Endometrial microvascular endothelial cells (primary cell): Measurements from ENCODE around the gene DCAF4L1. TPM values are rescaled to one million over a fixed set of nuclear protein-coding genes. Genes with fewer than 3 reads are reported as not detected.

Experiments used
- in situ Hi-C: cut with HindIII; loops from 2 replicates; pipeline ENCODE4 v1.10.0; 2017; ENCODE audit warnings: low sequenced_read_pairs, low pct_unique_long_range_greater_than_20kb; ENCODE audit errors: inconsistent ontology term
- total RNA-seq: library from RNA; depleted of rRNA; stranded (reverse); fragments of >200 nt; gene quantifications from one replicate; pipeline ENCODE4 v1.2.3, GENCODE V29; 2015; ENCODE audit errors: inconsistent ontology term

DCAF4L1 gene, protein sequence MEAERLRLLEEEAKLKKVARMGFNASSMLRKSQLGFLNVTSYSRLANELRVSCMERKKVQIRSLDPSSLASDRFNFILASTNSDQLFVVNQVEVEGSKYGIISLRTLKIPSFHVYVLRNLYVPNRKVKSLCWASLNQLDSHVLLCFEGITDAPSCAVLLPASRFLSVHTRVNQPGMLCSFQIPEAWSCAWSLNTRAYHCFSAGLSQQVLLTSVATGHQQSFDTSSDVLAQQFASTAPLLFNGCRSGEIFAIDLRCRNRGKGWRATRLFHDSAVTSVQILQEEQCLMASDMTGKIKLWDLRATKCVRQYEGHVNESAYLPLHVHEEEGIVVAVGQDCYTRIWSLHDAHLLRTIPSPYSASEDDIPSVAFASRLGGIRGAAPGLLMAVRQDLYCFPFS
- 0.56 TPM for total RNA-seq

DNA sequence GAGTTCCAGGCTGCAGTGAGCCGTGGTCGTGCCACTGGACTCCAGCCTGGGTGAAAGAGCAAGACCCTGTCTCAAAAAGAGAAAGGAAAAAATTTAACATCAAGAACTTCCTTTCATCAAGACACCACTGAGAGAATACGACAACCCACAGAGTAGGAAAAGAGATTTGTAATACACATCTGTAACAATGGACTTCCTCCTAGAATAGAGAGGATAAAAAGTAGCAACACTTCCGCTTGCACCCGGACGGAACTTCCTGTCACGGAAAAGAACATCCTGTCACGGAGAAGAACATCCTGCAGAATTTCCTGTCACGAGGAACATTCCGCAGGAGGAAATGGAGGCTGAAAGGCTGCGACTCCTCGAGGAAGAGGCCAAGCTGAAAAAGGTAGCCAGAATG lies at the start of gene DCAF4L1:
TSS of gene DCAF4L1 (plus strand) at position 301 of the 400 bp plus-strand sequence. CDS start at position 338, 37 bp downstream.
- in situ Hi-C loops = no loop called here

GRCh38 chr4:41932988-41933387 lies 48.6 kb upstream of the DCAF4L1 start:
- in situ Hi-C loops = no loop called here

GRCh38 chr4:41933997-41934503 lies 47.5 kb upstream of the DCAF4L1 start:
- in situ Hi-C loops = no loop called here

DNA sequence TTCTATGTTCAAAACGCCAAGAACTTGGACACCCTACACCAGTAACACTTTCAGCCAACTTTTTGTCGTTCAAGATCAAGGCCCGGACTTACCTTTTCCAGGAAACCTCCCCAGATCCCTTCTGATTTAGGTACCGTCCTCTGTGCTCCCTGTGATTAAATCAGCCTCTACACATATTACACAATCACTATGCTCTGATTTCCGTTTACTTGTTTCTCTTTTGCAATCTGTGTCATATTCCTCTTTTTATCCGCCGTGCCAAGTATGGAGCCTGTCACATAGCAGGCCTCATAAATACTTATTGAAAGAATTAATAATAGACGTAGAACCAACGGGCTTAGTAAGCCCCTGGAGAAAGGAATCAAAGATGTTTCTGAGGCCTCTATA lies 47.0 kb upstream of the DCAF4L1 start:
- in situ Hi-C loops = no loop called here

DNA sequence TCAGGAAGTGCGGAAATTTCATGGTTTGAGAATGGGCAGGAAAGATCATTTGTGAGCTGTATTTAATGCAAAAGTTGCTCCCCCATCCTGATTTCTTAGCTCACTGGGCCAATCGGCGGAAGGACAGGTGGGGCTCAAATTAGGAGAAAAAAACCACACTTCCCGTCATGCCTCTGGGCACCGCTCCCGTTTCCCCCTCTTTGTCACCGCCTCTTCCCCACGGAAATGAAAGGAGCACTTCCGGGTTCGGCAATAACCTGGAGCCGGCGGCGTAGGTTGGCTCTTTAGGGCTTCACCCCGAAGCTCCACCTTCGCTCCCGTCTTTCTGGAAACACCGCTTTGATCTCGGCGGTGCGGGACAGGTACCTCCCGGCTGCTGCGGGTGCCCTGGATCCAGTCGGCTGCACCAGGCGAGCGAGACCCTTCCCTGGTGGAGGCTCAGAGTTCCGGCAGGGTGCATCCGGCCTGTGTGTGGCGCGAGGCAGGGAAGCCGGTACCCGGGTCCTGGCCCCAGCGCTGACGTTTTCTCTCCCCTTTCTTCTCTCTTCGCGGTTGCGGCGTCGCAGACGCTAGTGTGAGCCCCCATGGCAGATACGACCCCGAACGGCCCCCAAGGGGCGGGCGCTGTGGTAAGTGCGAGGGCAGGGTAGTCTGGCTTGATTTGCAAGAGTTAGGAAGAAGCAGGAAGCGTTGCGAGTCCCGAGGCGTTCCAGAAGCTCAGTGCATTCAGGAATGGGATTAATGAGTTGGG lies 46.5 kb upstream of the DCAF4L1 start, which contains the start of gene TMEM33:
TSS of gene TMEM33 (plus strand) at position 529 of the 751 bp plus-strand sequence. CDS start at position 585, 56 bp downstream.
- in situ Hi-C loops = no loop called here

DNA sequence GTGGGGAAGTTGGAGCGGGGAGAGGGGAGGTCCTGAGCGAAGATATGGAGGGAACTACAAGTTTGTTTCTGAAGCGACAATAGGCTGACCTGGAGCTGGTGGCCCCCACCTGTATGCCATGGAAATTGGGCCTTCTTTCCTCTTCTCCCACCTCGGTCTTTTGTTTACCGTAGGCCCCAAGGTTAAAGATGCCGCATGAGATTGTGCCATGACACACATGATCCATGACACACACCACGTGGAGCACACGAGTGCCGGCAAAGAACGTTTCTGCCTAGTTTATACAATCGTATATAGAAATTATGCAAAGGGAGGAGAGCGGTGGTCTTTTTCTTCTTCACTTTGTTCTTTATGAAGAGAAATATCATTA lies 45.9 kb upstream of the DCAF4L1 start:
- in situ Hi-C loops = no loop called here

DNA sequence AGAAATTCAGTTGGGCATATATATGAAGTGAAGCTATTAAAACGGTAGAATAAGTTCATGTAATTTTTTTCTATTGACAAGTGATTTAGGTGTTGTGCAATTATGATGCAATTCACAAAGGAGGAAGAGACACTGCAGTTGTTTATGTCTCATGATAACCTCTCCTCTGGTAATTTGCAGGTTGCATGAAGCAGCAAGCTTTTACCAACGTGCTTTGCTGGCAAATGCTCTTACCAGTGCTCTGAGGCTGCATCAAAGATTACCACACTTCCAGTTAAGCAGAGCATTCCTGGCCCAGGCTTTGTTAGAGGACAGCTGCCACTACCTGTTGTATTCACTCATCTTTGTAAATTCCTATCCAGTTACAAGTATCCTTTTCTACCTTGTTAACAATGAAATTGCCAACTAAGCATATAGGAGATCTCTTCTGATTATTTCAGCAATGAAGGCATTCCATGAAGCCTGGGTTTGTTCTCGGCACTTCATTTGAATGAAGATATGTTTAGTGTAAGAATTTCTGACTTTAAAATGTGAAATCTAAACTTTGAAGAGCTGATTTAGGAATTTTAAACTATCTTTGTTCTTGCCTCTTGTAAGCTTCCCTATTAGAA lies 42.4 kb upstream of the DCAF4L1 start:
- in situ Hi-C loops = no loop called here

GRCh38 chr4:41940834-41941233 lies 40.7 kb upstream of the DCAF4L1 start:
- in situ Hi-C loops = no loop called here

- in situ Hi-C loops = no loop called here
Observed at GRCh38 chr4:41943506-41943905, 38.0 kb upstream of the DCAF4L1 start.

GRCh38 chr4:41944089-41944488 lies 37.5 kb upstream of the DCAF4L1 start:
- in situ Hi-C loops = no loop called here

GRCh38 chr4:41949531-41949930 lies 32.0 kb upstream of the DCAF4L1 start:
- in situ Hi-C loops = no loop called here

- in situ Hi-C loops = no loop called here
Observed at GRCh38 chr4:41957634-41958033, 23.9 kb upstream of the DCAF4L1 start.

GRCh38 chr4:41963105-41963504 lies 18.5 kb upstream of the DCAF4L1 start:
- in situ Hi-C loops = no loop called here

GRCh38 chr4:41964401-41964800 lies 17.2 kb upstream of the DCAF4L1 start:
- in situ Hi-C loops = no loop called here

GRCh38 chr4:41967392-41967791 lies 14.2 kb upstream of the DCAF4L1 start:
- in situ Hi-C loops = no loop called here

DNA sequence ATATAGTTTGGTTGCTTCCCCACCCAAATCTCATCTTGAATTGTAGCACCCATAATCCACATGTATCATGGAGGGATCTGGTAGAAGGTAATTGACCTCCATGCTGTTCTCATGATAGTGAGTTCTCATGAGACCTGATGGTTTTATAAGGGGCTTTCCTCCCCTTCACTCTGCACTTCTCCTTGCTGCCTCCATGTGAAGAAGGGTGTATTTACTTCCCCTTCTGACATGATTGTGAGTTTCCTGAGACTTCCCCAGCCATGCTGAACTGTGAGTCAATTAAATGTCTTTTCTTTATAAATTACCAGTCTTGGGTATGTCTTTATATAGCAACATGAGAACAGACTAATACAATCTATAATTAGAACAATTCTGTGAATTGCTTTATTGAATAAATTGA lies 11.9 kb upstream of the DCAF4L1 start:
- in situ Hi-C loops = no loop called here

DNA sequence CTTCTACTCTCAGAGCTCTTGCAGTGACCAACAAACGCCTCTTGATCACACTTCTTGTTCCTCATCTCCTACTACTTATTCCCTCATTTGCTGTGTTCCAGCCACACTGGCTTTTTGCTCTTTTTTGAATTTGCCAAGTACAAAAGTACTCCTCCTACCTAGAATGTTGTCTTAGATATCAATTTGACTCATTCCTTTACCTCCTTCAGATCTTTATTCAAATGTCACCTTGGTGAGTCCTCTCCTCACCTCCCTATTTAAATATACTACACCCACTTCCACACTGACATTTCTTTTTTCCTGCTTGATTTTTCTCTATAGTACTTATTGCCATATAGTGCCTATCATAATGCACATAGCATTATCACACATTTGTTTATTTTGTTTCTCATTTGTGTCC lies 6.2 kb upstream of the DCAF4L1 start:
- in situ Hi-C loops = no loop called here

- in situ Hi-C loops = no loop called here
Observed at GRCh38 chr4:41976775-41977516, 4.6 kb upstream of the DCAF4L1 start.

DNA sequence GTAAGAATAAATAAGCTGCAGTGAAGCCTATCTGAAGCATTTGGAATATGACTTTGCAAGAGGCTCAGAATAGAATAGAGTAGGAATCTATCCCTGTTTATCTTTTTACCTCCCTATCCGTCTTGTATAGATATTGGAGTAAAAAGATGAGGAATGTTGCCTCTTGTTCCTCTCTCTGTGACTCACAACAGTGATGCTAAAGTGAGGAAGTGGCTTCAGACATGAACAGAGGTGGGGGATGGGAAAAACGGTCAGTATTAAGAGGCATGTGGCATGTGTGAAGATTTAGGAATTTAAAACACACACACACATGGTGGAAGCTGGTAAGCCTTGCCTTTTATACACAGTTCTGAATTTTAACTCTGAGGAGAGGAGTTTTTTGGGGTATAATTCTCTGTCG lies 3.8 kb upstream of the DCAF4L1 start:
- in situ Hi-C loops = no loop called here
